COLO668 (cell line): ENCODE data around the gene VWF.

ENCODE experiments used
- DNase-seq: peaks from one replicate; lab custom pipeline; 2025; ENCODE audit not compliant: unreplicated experiment; lab: John Stamatoyannopoulos, UW

VWF gene

DNA sequence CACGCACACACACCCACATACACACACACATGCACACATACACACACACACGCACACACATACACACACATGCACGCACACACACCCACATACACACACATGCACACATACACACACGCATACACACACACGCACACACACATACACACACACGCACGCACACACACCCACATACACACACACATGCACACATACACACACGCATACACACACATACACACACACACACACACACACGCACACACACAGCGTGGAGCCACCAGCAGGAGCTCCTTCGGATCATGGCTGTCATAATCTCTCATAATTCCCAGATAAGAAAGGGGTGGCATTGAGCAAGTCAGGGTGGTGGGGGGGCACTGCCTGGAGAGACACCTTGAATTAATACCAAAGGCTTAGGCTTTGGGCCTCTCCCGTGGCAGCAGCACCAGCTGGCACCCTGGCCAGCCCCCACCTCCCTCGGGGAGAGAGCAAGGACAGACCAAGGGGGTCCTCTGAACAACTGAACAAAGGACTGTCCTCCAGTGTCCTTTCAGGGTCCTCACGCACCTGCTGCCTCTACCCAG lies 201.3 kb downstream of the VWF start:
- no peak for DNase-seq

DNA sequence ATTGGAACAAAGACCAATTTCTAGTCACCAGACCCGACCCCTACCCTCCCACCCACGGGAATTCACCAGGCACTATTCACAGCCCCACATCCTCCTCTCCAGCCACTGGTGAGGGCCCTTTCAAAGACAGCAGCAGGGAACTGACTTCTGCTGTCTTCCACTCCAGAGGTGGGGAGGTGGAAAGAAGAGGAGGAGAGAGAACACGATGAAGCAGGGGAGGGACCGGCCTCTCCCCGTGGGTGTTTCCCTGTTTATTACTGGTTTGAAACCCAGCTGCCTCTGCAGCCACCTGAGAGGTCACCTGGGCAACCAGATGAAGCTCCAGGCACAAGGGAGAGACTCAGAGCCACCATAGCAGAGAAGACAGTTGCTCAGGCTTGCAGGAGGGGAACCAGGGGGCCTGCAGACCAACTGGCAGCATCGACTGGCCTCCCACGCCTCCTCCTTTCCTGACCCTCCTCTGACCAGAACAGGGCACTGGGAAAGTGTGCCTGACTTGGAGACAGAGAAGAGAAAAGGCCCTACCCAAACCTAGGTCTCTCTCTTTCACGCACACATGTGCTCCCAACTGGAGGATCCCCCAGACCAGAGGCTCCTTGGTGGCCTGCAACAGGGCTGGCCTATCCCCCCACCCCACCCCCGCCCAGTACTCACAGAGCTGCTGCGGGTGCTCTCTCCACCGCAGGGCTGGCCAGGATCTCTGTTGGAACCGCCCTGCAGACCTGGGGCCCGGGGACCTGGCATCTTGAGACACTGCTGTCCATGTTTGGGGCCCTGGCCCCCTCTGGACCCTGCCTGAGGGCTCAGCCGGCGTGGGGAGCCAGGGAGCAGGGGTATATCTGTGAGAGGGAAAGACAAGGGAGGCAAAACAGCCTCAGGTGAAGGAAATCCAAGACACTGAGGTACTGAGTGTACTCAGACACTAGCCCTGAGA lies 202.2 kb downstream of the VWF start:
- no peak for DNase-seq

DNA sequence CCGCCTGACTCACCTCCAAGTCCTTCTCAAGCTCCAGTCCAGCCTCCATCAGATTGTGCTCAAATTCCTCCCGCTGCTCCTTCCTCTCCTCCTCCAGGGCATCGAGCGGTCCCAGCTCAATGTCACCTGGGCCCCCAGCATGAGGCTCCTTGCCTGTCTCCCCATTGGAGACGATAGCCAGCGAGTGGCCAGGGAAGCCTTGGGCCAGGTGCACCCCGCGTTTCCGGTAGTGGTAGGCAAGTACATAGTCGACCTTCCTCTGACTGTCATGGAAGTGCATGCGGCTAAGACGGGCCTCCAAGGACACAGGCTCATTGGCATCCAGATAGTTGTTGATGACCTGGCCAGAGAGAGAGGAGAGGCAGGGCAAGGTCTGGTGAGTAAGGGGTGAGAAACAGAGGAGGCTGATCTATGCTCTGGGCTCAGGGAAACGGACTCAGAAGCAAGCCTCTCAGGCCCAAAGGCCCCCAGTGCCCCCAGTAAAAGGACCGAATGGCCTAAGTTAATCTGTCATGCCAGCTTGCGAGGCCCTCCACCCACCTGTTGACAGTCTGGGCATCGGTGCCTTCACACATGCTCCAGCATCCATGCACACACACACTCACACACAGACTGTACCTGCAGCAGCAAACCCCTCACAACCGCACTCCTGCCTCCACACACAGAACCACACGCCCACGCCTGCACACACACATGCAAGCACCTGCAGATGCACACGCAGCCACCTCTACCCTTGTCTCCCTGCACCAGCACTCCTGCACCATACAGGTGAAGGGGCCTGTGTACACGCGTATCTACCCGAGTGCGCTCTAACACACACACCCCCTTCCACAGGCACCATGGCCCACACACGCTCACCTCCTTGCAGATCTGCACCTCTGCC lies 203.2 kb downstream of the VWF start:
- DNase-seq: no peak

DNA sequence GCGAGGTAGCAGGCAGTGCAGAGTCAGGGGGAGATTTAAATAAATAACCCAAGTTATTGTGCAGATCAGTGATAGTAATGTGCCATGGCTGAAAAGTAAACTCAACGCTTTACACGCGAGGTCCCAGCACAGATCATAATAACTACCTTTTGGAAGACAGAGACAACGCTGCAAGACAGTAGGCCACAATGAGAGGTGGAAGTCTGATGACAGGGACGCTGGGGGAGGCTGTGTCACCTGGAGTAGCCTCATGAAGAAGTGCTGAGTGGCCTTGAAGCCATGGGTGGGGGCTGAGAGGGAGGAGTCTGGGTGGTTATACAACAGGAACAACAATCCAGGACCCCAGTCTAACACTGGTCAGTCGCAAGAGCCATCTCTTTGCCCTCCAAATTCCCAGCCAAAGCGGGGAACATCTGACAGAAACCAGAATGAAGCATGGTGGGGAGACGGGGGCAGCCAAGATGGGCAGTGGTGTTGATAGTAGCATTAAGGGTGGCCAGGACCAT lies 207.6 kb downstream of the VWF start:
- no peak for DNase-seq

DNA sequence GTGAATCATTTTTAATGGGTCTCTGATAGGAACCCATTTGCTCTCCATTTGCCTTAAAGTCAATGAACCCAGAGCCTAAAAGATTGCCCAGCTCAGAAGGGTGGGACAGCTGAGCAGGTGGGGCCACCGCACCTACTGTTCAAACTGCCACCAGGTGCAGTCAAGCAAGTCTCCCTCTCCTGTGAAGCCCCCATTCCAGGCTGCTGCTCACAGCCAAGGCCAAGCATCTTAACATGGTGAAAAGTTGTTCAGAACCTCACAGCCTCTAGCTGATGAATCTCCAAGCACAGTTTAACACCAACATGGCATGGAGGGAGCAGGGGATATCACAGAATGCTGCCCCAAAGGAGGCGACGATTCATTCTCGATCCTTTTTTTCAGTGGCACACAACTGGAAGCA lies 209.0 kb downstream of the VWF start:
- no peak for DNase-seq

DNA sequence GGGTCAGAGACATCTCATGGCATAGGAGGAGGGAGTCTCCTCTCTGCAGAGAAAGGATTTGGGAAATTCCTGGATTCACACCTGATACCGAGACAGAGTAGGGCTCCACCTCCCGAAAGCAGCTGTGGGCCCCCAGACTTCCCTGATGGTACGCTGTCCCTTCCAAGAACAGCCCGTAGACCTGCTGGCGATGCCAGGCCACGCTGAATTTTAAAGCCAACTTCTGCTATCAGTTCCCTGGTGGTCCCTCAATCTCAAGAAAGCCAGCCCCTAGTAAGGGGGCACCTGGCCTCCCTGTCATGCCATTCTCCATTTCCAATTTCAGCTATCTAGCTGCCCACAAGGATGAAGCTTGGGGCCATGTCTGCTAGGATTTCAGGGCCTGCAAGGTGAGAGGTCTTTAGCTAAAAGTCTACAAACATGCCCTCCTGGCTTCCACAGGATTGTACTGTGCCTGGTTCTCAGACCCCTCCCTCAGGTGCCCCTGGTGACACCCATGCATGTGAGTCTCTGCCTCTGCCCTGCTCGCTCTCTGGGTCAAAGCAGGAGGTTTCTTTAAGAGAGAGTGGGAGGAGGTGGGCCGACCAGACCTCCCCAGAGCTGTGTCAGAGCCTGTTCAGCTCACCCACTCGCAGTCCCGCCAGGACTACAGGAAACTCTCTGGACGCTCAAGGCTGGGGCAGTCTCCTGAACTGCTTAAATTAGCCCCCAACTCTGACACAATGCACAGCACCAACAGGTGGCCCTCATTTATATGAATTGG lies 209.9 kb downstream of the VWF start:
- no peak for DNase-seq

DNA sequence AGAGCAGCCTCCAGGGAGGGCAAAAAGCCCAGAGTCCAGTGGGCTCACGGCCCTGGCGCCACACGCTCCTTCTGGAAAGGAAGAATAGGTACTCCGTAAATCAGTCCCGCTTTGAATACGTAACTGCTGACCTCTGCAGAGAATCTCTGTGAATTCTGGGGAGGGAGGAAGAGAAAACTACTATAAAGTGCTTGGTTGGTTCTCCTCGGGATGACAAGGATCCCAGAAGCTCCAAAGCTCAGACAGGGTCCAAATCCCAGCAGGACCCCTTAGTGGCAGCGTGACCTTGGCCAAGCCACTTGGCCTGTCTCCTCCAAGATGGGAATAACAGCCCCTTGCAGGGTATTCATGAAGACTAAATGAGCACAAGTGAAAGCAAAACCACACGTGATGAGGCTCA lies 211.1 kb downstream of the VWF start:
- no peak for DNase-seq

DNA sequence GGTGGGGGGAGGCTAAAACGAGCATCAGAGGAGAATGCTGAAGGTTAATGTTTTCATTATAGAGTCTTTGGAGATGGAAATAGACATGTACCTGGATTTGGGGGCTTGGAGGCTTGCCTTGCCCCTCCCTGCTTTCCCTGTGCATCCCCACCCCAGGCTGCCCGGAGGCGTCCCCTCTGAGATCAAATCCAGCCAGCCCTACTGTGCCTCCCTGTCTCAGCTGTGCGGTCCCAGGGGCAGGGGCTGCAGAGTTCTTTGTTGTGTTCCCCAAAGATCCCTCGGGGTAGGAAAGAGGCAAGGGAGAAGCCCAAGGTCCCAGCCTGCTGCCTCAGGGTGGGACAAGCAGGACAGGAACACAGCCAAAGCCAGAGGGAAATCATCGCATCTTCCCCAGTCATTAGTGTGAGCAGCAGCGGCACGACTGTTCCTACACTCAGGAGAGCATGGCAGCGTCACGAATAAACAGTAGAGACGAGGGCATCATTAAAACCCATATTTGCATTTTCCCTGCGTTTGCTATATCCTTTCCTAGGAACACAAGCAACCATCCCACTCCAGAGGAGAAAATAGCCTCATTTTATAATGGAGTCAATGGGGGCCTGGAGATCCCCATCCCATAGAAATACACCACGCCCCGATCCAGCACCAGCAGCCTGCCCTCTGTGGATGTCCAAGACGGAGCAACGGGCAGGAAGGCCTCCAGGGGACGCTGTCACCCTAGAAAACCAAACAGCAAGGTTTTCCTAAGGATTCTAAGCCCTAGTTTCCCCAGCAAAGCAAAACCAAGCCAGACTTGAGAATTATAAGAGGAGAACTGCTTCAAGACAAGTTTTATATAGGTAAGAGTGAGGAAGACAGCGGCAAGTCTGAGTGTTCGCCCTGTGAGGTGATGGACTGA lies 211.8 kb downstream of the VWF start:
- no peak for DNase-seq

DNA sequence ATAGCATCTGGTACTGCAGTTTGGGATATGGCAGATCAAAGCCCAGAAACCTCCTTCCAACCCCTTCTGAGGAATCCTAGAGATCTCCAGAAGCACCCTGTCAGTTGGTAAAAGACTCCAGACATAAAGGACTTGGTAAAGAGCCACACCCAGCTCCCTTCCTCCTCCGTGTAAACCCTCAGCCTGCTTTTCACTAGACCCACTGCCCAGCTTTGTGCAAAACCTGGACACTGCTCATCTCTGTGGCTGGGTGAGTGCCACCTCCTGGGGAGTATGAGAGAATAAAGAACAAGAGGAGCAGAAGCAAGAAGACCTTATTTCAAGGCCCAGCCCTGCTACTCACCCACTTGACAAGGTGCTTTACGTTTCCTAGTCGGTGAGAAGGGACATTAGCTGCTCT lies 212.5 kb downstream of the VWF start:
- DNase-seq: no peak

DNA sequence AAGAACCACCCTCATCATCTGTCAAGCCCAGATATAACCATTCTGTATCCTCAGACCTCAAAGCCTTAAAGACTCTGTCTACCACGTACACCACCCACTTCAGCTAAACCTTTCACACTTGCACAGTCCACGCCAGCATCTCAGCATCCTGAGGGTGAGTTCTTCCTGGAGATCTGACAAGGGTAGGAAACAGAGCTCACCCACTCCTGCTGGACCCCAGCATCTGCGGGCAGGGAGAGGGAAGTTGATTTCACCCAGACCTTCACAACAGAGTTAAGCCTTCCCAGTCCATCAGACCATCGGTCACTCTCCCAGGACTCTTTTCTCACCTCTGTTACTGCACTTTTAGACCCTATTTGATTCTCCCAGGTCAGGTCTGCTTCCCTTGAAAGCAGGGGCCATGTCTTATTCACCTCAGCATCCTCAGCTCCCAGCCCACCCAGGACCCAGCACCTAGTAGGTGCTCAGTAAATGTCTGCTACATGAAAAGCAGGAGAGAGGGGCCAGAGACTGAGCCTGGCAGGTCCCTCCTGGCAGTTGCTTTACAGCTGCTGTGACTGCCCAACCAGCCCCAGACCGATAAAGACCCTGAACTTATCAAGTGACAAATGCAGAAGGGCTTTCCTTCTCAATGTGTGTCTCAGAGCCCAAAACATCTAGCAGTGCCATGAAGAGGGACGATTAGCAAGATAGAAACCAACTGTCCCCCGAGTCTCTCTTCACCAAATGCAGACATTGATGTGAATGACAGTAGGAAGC lies 213.5 kb downstream of the VWF start:
- no peak for DNase-seq

DNA sequence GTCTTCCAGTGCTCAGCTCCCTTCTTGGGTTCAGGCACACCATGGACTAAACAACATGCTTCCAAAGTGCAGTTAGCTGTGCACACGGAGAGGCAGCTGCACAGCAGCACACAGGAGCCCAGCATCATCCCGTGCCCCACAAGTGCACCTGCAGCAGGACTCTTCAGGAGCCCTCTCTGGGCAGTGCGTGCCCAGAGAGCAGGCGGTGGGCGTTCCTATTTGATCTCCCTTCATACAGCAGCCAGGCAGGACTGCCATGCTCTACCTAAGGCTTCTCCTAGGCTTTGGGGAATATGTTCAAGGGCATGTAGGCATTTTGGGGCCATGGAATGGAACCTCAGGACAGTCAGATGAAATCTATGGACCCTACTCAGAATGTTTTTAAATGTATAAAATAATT lies 214.9 kb downstream of the VWF start:
- no peak for DNase-seq

DNA sequence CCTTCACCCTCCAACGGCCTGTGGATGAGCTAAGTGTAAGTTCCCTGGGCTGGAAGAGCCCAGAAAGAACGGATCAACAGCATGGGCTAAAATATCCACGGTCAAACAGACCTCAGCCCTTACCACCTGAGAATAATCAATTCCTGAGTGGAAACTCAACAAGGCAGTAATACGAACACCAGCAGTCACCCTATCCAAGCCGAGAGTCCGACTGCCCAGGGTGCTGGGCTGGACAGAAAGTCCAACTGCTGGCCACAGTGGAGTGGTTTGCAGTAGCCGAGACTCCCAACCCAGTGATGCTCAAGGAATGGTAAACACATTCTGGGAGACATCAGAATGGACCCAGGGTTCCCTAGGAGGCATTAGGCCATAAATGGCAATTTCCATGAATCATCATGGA lies 216.2 kb downstream of the VWF start:
- DNase-seq: no peak

DNA sequence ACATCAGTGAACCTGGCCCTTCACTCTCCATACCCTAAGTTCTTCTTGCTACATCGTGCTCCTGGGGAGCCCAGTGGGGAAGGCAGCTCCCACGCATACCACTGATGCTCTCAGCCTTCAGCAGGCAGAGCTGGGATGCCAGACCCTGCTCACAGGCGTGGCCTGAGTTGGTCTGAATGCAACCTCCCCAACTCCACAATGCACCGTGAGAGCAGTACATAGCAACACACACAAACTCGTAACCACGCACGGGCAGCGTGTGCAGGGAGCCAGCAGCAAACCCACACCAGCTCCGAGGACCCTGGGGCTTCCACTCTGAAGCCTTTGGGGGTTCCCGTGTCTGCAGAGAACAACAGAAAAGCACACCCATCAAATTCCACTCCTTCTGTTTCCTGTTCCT lies 216.7 kb downstream of the VWF start:
- DNase-seq: no peak

DNA sequence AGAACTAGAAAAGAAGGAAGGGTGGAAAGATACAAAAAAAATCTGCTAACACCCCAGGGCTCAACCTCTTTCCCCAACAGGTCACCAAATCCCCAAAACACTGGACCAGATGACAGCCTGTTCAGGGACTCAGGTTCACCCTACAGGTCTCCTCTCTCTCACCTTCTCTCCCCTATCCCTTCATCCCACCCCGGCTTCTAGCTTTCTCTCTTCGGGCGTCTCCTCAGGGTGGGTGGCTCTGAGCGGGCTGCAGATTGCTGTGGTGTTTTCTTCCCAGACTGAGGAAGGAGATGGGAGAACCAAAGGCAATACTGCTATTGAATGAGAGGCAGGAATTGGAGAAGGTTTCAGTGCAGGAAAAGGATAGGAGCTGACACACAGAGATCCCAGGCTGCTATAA lies 218.7 kb downstream of the VWF start:
- no peak for DNase-seq

DNA sequence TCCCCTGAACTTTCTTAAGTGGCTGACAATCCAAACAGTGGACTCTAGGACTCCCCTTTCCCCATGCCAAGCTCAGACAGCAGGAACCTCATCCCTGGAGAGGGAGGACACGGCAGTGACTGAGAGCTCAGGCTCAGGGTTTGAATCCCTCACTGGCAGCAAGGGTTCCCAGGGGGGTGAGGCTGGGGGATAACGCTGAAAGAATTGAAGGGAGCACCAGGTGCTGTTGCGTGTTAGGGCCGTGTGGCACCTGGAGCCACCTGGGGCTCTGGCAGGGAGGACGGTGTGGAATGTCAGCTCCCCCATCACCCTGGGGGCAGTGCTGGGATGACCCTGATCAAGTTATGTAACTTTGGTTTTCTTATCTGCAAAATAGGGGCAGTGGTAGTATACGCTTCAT lies 219.5 kb downstream of the VWF start:
- no peak for DNase-seq

DNA sequence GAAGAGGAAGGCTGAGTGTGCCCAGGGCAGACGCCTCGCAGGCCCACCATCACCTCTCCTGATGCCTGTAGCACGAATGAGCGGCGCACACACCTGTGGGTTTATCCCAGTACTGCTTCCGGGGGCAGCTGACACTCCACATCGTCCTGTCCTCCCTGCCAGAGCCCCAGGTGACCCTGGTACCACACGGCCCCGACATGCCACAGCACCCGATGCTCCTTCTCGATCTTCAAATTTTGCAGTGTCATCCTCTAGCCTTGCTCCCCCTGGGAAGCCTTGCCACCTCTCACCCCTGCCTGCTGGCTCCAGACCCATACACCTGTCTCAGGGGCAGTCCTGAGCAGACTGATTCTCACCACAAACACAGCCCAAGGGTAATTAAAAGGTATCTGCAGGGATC lies 220.0 kb downstream of the VWF start:
- no peak for DNase-seq

DNA sequence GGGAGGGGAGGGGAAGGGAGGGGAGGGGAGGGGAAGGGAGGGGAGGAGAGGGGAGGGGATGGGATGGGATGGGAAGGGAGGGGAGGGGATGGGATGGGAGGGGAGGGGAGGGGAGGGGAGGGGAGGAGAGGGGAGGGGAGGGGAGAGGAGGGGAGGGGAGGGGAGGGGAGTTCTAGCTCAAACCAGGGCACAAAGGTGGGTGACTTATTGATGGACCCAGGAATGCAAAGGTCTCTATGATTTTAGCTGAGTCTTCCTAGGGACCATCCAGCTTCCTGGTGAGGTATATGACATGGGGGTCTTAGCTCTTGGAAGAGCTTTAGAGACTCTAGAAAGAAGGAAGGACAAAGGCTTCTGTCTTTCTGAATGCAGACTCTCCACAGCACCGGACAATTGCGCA lies 221.7 kb downstream of the VWF start:
- DNase-seq: no peak

DNA sequence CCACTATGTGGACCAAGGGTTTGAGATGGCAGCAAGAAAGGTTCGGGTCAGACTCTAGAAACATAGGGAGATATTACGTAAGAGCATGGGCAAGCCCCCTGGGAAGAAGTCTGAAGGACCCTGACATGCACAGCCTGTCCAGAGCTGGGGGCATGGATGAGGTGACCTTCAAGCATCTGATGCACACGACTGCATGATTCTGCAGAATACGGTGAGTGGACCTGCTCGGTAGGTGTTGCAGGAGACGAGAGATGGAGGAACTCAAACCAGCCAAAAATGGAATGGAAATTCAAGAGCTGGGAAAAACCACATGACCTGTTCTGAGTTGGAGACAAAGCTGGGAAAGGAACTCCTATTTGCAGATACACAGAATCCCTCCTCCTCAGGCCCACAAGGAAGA lies 223.1 kb downstream of the VWF start:
- DNase-seq: no peak

DNA sequence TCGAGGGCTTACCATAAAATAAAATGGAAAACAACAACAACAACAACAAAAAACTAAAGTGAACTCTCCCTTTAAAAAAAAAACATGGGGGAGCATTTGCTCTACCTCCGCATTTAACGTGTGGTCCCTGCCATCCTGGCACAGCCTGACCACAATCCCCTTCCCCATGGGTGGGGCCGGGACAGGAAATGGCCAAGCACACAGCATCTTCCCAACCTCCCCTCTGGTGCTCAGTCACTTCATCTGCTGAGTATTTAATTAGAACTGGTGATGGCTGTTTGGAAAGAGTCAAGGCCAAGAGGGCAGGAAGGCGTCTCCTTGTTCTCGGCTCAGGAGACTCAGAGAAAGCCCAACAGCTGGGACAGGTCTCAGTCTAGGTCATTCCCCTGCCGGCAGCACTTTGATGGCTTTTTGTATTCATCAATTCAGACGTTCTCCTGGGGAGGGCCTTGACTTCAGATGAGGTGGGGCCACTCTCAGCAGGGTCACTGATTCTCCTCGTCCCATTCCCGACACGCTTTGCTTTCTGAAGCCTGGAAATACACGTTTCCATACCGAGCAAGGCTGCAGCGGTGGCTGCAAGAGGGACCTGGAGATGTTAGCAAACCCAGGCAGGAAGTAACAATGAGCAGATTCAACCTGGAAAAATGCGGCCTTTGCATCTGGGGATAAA lies 223.8 kb downstream of the VWF start:
- DNase-seq: no peak
